ENCODE results near the gene TRMT2A. TPM values are rescaled to one million over a fixed set of nuclear protein-coding genes. Genes with fewer than 3 reads are reported as not detected.
A peak's percentile ranks its signal among the peaks of the same experiment; 100 is the strongest.
"Not testable (repeated sequence)": the region's sequence is repeated elsewhere in the genome, so short reads cannot be mapped to it uniquely, and the experiment has no call there.

Gene TRMT2A, protein sequence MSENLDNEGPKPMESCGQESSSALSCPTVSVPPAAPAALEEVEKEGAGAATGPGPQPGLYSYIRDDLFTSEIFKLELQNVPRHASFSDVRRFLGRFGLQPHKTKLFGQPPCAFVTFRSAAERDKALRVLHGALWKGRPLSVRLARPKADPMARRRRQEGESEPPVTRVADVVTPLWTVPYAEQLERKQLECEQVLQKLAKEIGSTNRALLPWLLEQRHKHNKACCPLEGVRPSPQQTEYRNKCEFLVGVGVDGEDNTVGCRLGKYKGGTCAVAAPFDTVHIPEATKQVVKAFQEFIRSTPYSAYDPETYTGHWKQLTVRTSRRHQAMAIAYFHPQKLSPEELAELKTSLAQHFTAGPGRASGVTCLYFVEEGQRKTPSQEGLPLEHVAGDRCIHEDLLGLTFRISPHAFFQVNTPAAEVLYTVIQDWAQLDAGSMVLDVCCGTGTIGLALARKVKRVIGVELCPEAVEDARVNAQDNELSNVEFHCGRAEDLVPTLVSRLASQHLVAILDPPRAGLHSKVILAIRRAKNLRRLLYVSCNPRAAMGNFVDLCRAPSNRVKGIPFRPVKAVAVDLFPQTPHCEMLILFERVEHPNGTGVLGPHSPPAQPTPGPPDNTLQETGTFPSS
- total RNA-seq (2014; rRNA removed; shearing (Covaris generic); ENCODE audit: low replicate concordance), result 55.3 and 76.4 TPM in 2 replicates

GRCh38 chr22:20116951-20117632 lies at the start of gene TRMT2A:
Gene TRMT2A (minus strand): TSS chr22:20117226. CDS start chr22:20116906, 320 bp downstream.
- in situ Hi-C loops (cut with HindIII; ENCODE audit: low pct_unique_long_range_greater_than_20kb, low sequenced_read_pairs), result no loop called here
- DNase-seq (ENCODE audit: low read depth), result peak; percentile 98

DNA sequence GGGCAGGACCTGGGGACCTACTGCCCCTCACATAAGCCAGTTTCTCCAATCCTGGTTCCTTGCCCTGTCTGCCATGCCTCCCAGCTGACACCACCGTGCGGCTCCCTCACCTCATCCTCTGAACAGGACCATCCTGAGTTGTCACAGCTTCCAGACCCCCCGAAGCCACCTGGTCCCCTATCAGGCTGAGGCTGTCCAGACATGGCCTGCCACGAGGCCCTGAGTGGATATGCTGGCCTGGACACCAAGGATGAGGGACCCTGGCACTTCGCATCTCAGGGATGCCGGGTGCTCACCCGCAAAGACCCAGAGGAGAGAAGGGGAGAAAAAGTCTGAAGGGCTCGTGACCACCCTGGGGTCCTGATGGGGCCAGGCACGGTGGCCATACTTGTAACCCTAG lies 49.7 kb upstream of the TRMT2A start:
- in situ Hi-C loops (cut with HindIII; ENCODE audit: low pct_unique_long_range_greater_than_20kb, low sequenced_read_pairs), result no loop called here

GRCh38 chr22:20165913-20166312 lies 48.9 kb upstream of the TRMT2A start:
- in situ Hi-C loops (cut with HindIII; ENCODE audit: low pct_unique_long_range_greater_than_20kb, low sequenced_read_pairs), result no loop called here
- DNase-seq (ENCODE audit: low read depth), result no peak

More for the DNA sequence above, 49.7 kb upstream of the TRMT2A start:
- DNase-seq (ENCODE audit: low read depth), result no peak

GRCh38 chr22:20165421-20165820 lies 48.4 kb upstream of the TRMT2A start:
- DNase-seq (ENCODE audit: low read depth), result no peak
- in situ Hi-C loops (cut with HindIII; ENCODE audit: low pct_unique_long_range_greater_than_20kb, low sequenced_read_pairs), result no loop called here

DNA sequence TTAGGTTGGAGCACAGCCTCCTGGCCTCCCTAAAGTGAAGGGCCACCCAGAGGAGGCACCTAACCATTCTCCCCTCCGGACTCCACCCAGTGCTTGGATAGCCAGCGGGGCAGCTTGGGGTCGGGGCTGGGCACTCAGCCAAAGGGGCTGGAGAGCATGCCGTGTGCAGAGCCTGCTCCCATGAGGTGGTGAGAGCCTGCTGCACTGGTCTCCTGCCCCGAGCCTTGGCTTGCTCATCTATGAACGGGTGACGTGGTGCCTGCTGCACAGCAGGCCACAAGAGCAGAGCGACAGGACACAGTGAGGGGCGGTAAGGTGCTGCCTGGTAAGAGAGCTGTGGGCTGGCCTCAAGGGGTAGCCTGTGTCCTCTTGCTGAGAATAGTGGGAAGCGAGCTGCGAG lies 47.8 kb upstream of the TRMT2A start:
- no peak for DNase-seq (ENCODE audit: low read depth)
- in situ Hi-C loops (cut with HindIII; ENCODE audit: low pct_unique_long_range_greater_than_20kb, low sequenced_read_pairs), result no loop called here

DNA sequence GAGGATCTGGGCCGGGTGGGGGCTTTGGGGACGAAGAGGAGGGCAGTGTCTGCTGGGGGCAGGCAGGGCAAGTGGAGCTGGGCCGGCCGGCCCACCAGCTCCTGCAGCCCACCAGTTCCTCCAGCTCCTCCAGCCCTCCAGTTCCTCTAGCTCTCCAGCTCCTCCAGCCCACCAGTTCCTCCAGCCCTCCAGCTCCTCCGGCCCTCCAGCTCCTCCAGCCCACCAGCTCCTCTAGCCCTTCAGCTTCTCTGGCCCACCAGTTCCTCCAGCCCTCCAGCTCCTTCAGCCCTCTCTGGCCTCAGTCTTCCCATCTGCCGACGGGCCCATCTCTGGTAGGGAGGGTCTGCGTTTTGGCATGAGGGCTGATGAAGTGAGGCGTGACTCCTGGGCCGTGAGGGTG lies 43.0 kb upstream of the TRMT2A start:
- no peak for DNase-seq (ENCODE audit: low read depth)
- in situ Hi-C loops (cut with HindIII; ENCODE audit: low pct_unique_long_range_greater_than_20kb, low sequenced_read_pairs), result no loop called here

DNA sequence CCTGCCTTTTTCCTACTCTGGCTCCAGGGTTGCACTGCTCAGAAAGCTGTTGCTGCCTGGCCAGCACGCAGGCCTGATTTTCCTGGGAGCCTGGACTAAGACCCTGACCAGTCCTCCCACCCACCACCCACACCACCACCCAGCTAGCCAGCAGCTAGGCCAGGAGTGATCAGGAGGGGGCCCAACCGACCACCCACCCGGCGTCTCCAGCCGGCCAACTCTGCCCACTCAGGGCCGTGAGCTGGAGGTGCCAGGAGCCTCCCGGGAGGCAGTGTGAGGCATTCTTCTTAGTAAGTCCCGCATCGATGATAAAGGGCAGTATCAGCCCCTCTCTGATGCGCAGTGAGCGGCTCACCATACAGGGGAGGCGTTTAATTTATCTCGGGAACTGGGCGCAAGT lies 42.5 kb upstream of the TRMT2A start:
- in situ Hi-C loops (cut with HindIII; ENCODE audit: low pct_unique_long_range_greater_than_20kb, low sequenced_read_pairs); DNase-seq (ENCODE audit: low read depth): not testable (repeated sequence)

GRCh38 chr22:20159076-20159475 lies 42.0 kb upstream of the TRMT2A start:
- in situ Hi-C loops (cut with HindIII; ENCODE audit: low pct_unique_long_range_greater_than_20kb, low sequenced_read_pairs), result no loop called here
- DNase-seq (ENCODE audit: low read depth), result no peak

DNA sequence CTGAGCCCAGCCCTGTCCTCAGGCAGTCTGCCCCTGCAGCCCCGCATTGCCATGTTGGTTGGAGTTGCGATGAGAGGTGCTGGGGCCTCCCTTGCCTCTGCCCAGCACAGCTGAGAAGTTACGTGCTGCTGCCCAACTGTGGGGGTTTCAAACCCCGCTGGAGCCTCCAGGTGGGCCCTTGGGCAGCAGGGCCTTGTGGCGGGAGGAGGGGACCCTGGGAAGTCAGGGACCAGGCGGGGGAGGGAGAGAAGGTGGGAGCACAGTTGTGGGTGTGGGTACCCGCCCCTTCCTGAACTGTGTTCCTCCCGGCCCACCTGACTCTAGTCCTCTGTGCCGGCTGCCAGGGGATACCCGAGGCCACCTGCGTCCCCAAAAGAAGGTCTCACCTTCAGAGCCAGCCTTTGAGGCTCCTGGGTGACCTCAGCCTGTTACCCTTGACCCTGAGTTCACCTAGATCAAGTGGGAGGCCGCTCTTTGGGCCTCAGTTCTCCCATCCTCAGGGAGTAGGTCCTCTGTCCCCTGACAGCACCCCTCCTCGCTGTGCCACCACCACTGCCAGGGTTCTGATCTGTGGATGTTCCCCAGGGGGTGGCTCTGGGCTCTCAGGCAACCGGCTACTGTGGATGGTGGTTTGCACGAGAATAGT lies 41.5 kb upstream of the TRMT2A start:
- no peak for DNase-seq (ENCODE audit: low read depth)
- in situ Hi-C loops (cut with HindIII; ENCODE audit: low pct_unique_long_range_greater_than_20kb, low sequenced_read_pairs), result no loop called here

DNA sequence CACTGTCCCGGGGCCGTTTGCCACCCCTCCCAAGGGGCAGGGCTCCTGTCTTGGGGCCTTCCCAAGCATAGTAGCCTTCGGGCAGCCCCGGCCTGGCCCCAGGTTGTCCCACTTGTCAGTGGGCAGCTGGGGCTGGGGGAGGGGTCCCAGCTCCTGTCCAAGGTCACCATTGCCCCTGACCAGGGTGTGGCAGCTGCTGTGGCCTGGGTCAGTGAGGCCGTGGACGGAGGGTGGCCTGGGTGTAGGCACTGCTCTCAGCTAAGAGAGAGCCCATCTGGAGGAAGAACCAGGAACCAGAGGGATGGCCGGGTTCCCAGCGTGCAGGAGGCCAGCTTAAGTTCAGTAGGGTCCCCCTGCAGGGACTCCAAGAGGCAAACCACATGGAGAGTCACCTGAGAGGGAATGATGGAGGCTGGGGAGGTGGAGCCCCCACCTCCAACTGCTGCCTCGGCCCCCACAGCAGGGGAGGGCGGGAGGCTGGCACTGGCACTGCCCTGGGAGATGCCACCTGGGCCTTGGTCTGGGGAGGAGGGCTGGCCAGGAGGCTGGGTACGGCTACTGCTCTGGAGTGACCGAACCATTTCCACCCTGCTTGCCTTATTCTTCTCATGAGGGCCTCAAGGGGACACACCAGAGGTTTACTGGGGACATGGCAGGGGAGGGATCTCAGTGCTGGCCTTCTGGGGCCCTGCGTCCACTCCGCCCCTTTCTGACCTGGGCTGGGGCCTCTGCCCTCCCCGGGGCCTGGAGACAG lies 40.6 kb upstream of the TRMT2A start:
- no peak for DNase-seq (ENCODE audit: low read depth)
- in situ Hi-C loops (cut with HindIII; ENCODE audit: low pct_unique_long_range_greater_than_20kb, low sequenced_read_pairs), result no loop called here

- in situ Hi-C loops (cut with HindIII; ENCODE audit: low pct_unique_long_range_greater_than_20kb, low sequenced_read_pairs), result no loop called here
- peak; percentile 69 for DNase-seq (ENCODE audit: low read depth)
These were observed 39.8 kb upstream of the TRMT2A start for GRCh38 chr22:20156611-20157429.

DNA sequence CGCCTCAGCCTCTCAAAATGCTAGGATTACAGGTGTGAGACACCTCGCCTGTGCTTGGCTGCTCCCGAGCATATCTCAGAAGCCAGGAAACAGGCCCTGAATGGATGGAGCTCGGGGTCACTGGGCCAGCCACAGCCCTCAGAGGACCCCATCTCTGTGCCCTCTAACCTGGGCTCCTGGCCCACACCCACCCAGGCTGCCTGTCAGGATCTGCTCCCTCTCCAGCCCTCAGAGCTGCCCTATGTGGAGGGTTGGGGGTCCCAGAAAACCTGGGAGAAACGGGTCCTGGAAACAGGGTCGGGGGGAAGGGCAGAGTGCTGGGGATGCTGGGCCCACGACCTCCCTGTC lies 39.0 kb upstream of the TRMT2A start:
- in situ Hi-C loops (cut with HindIII; ENCODE audit: low pct_unique_long_range_greater_than_20kb, low sequenced_read_pairs), result no loop called here
- no peak for DNase-seq (ENCODE audit: low read depth)

DNA sequence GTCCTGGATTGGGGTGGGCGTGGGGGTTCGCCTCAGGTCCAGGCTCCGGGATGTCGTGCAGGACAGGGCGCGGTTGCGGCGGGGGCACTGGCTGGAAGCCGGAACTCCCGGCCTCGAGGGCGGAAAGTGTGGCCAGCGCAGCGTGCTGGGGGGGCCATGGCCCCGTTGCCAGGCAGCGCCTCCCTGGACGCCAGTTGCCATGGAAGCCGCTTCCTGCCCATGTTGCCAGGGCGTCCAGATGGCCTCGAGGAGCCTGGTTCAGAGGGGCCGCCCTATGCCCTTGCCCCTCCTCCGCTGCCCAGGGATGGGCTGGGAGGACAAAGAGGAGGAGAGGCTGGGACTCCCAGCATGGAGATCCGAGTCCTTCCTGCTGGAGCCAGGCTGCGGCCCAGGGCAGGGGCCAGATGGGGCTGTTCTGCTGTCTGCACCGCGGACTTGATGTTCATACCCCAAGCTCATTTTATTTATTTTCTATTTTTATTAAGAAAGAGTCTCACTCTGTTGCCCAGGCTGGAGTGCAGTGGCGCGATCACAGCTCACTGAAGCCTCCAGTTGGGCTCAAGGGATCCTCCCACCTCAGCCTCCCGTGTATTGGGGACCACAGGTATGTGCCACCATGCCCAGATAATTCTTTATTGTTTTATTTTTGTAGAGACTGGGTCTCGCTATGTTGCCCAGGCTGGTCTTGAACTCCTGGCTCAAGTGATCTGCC lies 38.5 kb upstream of the TRMT2A start:
- in situ Hi-C loops (cut with HindIII; ENCODE audit: low pct_unique_long_range_greater_than_20kb, low sequenced_read_pairs), result no loop called here
- DNase-seq (ENCODE audit: low read depth), result no peak

DNA sequence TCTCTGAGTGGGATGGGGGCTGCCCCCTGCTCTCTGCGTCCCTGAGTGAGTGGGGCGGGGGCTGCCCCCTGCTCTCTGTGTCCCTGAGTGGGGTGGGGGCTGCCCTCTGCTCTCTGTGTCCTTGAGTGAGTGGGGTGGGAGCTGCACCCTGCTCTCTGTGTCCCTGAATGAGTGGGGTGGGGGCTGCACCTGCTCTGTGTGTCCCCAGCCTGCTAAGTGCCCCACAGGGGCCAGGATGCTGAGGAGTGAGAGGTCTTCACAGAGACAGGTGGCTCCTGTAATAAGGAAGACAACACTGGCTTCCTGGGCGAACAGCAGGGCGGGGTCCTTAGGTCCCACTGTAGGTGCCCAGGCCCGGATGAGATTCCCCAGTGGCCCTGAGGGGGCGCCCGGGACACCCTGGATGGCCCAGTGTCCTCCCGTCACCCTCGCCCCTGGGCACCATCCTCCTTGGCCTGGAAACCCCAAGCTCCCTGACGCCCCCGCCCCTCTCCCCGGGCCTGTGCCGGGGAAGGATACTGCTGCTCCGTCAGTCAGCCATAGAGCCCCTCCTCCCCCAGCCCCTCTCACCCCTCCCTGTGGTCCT lies 37.7 kb upstream of the TRMT2A start:
- no peak for DNase-seq (ENCODE audit: low read depth)
- in situ Hi-C loops (cut with HindIII; ENCODE audit: low pct_unique_long_range_greater_than_20kb, low sequenced_read_pairs), result no loop called here

- in situ Hi-C loops (cut with HindIII; ENCODE audit: low pct_unique_long_range_greater_than_20kb, low sequenced_read_pairs), result no loop called here
- no peak for DNase-seq (ENCODE audit: low read depth)
These were observed 36.9 kb upstream of the TRMT2A start for GRCh38 chr22:20153945-20154344.

DNA sequence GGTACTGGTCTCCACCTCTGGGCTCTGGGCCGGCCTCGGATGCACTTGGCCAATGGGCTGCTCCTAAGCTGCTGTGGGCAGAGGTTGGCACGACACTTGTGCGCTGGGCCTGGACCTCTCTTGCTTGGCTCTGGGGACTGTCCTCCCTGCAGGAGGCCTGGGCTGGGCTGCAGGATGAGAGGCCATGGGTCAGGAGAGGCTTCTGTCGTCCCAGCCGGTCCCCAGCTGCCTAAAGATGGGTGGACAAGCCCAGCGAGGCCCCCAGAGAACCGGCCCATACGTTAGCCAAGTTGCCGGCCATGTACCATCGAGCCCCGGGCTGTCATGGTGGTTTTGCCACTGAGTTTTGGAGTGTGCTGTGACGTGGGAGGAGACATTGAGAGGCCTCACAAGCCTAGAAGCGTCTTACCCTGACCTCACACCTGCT lies 35.5 kb upstream of the TRMT2A start:
- DNase-seq (ENCODE audit: low read depth), result no peak
- in situ Hi-C loops (cut with HindIII; ENCODE audit: low pct_unique_long_range_greater_than_20kb, low sequenced_read_pairs), result no loop called here

DNA sequence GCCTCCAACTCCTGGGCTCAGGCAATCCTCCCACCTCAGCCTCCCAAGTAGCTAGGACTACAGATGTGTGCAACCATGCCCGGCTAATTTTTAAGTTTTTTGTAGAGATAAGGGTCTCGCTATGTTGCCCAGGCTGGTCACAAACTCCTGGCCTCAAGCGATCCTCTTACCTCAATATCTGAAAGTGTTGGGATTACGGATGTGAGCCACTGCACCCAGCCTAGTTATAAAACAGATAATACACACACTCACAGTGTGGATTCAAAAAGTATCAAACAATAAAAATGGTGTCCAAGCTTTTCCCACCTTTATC lies 34.2 kb upstream of the TRMT2A start:
- DNase-seq (ENCODE audit: low read depth), result no peak
- in situ Hi-C loops (cut with HindIII; ENCODE audit: low pct_unique_long_range_greater_than_20kb, low sequenced_read_pairs), result no loop called here

All from Caki2 (cell line).